ENCODE data around the gene DCTN4.

Gene DCTN4

DNA sequence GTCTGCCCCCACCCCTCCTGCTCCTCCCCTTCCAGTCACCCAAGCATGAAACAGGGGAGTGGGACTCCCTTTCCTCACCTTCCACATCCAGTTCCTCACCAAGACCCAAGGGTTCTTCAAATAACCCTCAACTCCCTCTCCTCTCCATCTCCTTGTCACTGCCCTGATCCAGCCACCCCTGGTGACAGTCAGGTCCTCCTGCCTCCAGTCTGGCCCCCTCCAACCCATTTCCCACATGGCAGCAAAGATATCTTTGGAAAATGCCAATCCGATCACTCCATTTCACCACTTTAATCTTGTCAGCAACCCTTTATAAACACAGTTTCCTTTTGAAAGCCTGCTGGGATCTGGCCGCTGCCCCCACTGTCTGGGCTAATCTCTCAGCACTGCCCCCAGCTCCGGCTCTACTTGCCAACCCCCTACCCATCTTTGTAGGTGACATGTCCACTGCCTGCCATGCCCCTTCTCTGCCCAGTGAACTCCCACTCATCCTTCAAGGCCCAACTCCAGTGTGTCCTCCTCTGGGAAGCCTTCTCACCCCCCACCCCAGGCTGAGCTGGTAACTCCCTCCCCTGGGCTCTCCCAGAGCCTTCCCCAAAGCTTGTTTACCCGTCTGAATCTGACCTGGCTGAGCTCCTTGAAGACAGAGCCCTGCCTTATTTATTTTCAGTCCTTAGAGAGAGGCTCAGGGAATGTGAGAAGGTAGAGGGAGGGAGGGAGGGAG lies 98.5 kb downstream of the DCTN4 start:
- no peaks in the 10 kb centered on the region for H3K36me3 ChIP-seq (ENCODE audit: control insufficient read depth, insufficient read depth, low read length)
- peaks cover 9% of the 10 kb centered on the region for H3K4me1 ChIP-seq (ENCODE audit: control insufficient read depth, insufficient read depth, low read length)
- H3K4me3 ChIP-seq (ENCODE audit: insufficient read depth, low read depth, low read length): no peak overlapping the region
- H3K9me3 ChIP-seq (ENCODE audit: control insufficient read depth, low read length): no peaks in the 10 kb centered on the region
- H3K27me3 ChIP-seq (ENCODE audit: control insufficient read depth, insufficient read depth, low read length, poor library complexity, severe bottlenecking): no peaks in the 10 kb centered on the region
- WGBS, 2 experiments: 53 to 55% methylated on average over 4 of the region's 4 CpGs
- no peak overlapping the region for H3K27ac ChIP-seq (ENCODE audit: insufficient read depth, low read depth, low read length, poor library complexity, severe bottlenecking)

DNA sequence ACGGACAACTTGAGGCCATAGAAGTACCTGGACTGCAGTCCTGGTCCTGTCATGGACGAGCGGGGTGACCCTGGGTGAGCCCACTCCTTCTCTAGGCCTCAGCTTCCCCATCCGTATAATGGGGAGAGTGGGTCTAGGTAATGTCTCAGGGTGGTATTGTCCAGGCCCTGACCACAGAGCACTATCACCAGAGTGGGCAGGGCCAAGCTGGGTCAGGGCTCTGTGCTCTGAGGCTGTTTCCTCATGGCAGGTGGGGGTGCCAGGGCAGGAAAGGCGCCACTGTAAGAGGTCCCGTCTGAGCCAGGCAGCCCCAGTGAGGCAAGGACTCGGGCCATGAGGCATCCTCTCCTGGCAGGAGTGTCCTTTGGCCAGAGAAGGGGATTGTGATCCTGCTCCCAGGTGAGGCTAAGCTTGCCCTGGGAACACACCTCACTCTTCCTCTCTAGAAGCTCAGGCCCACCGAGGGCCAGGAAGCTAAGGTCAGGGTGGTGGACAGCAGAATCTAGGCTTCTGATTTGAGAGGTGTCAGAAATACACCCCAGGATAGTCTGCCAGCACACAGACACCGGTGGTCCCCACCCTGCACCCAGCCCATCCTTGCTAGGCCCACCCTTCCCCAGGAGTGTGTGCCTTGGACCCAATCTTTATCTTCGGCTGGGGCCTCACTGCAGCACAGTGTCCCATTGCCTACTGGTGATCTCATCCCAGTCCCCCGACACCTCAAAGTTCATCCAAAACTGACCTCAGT lies 99.3 kb downstream of the DCTN4 start:
- 92 to 93% methylated on average over 11 of the region's 11 CpGs for WGBS, 2 experiments
- no peaks in the 10 kb centered on the region for H3K27me3 ChIP-seq (ENCODE audit: control insufficient read depth, insufficient read depth, low read length, poor library complexity, severe bottlenecking)
- H3K27ac ChIP-seq (ENCODE audit: insufficient read depth, low read depth, low read length, poor library complexity, severe bottlenecking): no peak overlapping the region
- H3K9me3 ChIP-seq (ENCODE audit: control insufficient read depth, low read length): no peaks in the 10 kb centered on the region
- H3K4me1 ChIP-seq (ENCODE audit: control insufficient read depth, insufficient read depth, low read length): peaks cover 9% of the 10 kb centered on the region
- no peaks in the 10 kb centered on the region for H3K36me3 ChIP-seq (ENCODE audit: control insufficient read depth, insufficient read depth, low read length)
- no peak overlapping the region for H3K4me3 ChIP-seq (ENCODE audit: insufficient read depth, low read depth, low read length)

GRCh38 chr5:150658699-150659265 lies 100.0 kb downstream of the DCTN4 start:
- 63 to 73% methylated on average over 3 of the region's 3 CpGs for WGBS, 2 experiments
- H3K27ac ChIP-seq (ENCODE audit: insufficient read depth, low read depth, low read length, poor library complexity, severe bottlenecking): no peak overlapping the region
- no peak overlapping the region for H3K4me3 ChIP-seq (ENCODE audit: insufficient read depth, low read depth, low read length)
- H3K27me3 ChIP-seq (ENCODE audit: control insufficient read depth, insufficient read depth, low read length, poor library complexity, severe bottlenecking): no peaks in the 10 kb centered on the region
- H3K9me3 ChIP-seq (ENCODE audit: control insufficient read depth, low read length): no peaks in the 10 kb centered on the region
- peaks cover 9% of the 10 kb centered on the region for H3K4me1 ChIP-seq (ENCODE audit: control insufficient read depth, insufficient read depth, low read length)
- H3K36me3 ChIP-seq (ENCODE audit: control insufficient read depth, insufficient read depth, low read length): no peaks in the 10 kb centered on the region

Measured in ectodermal cell (in vitro differentiated cells).